Body of pancreas (tissue), 4 donors: ENCODE data around the gene TESK2.

Experiments
- CTCF ChIP-seq, 7 experiments: fragments of 450-650 bp in 4 of 7; fragments of 200-600 bp in 3 of 7; sonication (generic) in 3 of 7; IDR thresholded peaks; one replicate each; pipeline ENCODE4 v1.5.1; 2016 to 2019; ENCODE audit warnings: antibody characterized with exemption in 7 of 7
- POLR2A ChIP-seq, 3 donors: fragments of 450-650 bp; IDR thresholded peaks; one replicate each; pipeline ENCODE4 v1.6.1; 2016; ENCODE audit warnings: antibody characterized with exemption in 3 of 3, mild to moderate bottlenecking in 2 of 3

GRCh38 chr1:45306319-45306718 is 184.6 kb downstream of the TESK2 start:
- no peak for TF ChIP-seq CTCF (IDR thresholded peaks at IDR 0.05)
- no peak for TF ChIP-seq POLR2A (IDR thresholded peaks at IDR 0.05)
